Mammary epithelial cell (primary cell): ENCODE measurements around the gene MELTF.

Source experiments
- CTCF ChIP-seq, 2 donors: IDR thresholded peaks in 1 of 2; conservative IDR thresholded peaks in 1 of 2; 2 replicates each; pipeline ENCODE4 v1.5.1; 2011 to 2012; ENCODE audit warnings: inconsistent platforms in 2 of 2, low read length in 2 of 2, mild to moderate bottlenecking in 2 of 2, control low read depth in 1 of 2, low read depth in 1 of 2; ENCODE audit not compliant: insufficient read depth in 1 of 2; ENCODE audit errors: extremely low read depth in 1 of 2
- EZH2 ChIP-seq: IDR thresholded peaks from 2 replicates; pipeline ENCODE4 v1.6.1; 2012; ENCODE audit warnings: low read length, inconsistent platforms, borderline replicate concordance

- TF ChIP-seq CTCF (conservative IDR thresholded peaks at IDR 0.05 in 1 of 2, IDR thresholded peaks at IDR 0.05 in 1 of 2; ENCODE audit: extremely low read depth in 1 of 2, insufficient read depth in 1 of 2, low read depth in 1 of 2, low read length in 2 of 2): no peak
- no peak for TF ChIP-seq EZH2
Measured at GRCh38 chr3:197010556-197011351, 18.9 kb downstream of the MELTF start.
